Activated gamma-delta T cell (primary cell): ENCODE measurements around the gene PTPN20.
"Not testable (repeated sequence)": the region's sequence is repeated elsewhere in the genome, so short reads cannot be mapped to it uniquely, and the experiment has no call there.

Experiments
- DNase-seq: peaks from one replicate; lab custom pipeline; 2025; lab: John Stamatoyannopoulos, UW
- total RNA-seq, 2 donors: gene quantifications; one replicate each; lab custom pipeline; 2026; lab: John Stamatoyannopoulos, UW

Gene PTPN20, protein sequence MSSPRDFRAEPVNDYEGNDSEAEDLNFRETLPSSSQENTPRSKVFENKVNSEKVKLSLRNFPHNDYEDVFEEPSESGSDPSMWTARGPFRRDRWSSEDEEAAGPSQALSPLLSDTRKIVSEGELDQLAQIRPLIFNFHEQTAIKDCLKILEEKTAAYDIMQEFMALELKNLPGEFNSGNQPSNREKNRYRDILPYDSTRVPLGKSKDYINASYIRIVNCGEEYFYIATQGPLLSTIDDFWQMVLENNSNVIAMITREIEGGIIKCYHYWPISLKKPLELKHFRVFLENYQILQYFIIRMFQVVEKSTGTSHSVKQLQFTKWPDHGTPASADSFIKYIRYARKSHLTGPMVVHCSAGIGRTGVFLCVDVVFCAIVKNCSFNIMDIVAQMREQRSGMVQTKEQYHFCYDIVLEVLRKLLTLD
- total RNA-seq, result 0.52 to 2.5 reads per million in 2 donors

DNA sequence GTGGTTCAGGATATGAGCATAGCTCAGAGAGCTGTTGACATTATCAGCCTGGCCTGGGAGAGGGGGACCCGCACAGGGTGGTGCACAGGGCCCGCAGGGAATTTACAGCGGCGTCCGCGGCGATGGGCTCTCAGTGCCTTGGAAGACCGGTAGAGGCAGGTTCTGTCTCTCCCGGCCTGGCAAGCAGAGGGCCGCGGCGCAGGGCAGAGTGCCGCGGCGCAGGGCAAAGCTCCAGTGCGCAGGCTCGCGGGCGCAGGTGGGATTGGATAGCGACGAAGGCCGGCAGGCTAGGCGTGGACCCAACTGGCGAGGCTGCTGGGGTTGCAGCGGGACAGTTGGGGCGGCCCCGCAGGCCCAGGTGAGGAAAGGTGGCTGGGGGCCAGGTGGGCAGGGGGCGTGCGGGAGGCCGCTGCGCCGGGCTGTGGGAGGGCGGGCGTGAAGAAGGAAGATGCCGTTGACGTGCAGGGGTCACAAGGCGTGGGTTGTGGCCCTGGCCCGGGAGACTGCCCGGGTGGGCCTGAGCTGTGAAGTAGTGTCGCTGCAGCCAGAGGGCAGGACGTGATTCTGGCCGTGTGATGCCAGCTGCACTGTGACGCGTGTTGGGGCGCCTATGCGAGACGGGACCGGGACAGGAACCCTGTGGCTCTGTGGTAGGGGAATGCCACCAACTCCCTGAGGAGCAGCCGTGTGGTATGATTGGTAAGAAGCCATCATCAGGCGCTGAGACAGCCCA lies at the start of gene PTPN20:
Gene PTPN20 (plus strand): TSS at position 285 of the 733 bp plus-strand sequence. CDS start 21,072 bp downstream, outside the sequence.
- not testable (repeated sequence) for DNase-seq

DNA sequence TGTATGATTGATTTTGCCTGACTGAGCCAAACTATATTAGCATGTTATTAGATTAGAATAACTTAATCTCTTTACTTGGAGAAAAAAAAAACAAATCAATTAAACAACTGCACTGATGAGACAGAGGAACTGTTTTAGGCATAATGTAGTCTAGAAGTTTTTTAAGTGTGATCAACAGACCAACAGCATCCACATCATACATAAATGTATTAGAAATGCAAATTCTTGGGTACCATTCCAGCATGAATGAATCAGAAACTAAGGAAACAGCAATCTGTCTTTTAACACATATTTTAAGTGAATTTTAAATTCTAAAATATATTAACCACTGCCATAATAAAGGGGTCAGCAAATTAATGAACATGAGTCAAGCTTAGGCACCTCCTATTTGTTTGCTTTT lies 41.5 kb upstream of the PTPN20 start:
- DNase-seq, result not testable (repeated sequence)

DNA sequence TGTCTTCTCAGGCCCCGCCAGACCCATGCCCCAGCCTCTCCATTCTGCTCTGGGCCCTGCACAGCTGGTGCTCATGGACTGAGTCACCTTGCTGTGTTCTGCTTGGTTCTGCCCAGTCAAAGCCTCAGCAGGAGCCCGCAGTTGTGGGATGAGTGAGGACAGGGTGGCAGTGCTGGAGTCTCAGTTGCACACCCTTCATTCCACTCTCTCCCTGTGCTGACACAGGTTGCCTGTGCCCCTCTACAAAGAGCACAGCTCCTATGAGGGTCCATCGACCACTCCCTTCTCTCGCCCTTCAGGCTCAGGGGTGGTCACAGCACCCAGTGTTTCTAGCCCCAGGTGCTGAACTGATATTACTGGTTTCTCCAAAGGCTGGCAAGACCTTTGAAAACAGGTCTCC lies 39.6 kb upstream of the PTPN20 start:
- not testable (repeated sequence) for DNase-seq

DNA sequence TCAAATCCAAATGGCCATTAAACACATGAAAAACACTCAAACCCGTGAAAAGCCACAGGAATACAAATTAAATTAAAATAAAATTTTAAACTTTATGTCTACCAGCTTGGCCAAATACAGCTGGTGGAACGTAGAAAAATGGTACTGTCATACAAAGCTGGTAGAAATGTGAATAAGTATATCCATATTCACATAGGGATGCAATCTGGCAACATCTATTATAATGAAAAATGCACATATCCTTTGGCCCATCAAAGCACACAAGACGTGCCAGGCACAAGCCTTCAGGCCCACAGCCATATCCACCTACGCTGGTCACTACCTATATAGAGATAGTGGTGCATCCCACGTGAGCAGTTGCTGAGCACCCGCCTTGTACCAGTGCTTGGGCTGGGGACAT lies 35.9 kb upstream of the PTPN20 start:
- DNase-seq, result not testable (repeated sequence)

DNA sequence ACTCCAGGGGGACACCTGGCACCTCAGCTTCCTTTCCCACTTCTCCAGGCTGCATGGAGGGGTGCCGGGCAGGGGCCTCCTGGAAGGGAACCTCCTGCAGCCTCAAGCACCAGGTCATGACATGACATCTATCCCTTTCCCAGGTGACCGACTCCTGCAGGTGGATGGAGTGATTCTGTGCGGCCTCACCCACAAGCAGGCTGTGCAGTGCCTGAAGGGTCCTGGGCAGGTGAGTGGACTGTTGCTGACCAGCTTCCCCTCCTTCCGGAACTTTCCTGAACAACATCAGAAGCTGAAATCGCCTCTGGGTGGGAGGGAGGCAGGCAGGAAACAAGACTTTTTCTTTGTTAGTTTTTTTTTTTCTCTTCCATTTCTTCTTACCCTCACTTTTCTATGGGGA lies 34.5 kb upstream of the PTPN20 start:
- DNase-seq, result not testable (repeated sequence)

DNA sequence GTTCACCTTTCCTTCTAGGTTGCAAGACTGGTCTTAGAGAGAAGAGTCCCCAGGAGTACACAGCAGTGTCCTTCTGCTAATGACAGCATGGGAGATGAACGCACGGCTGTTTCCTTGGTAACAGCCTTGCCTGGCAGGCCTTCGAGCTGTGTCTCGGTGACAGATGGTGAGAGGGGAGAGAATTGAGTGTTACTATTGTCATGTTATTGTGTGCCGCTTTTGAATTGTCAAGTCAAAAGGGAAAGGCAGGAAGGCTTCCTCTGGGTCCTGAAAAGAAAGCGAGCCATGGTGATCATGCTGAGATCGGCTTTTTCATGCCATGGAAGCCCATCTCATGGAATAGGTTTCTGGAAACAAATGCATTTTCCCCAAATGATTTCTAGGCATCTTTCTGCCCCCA lies 32.5 kb upstream of the PTPN20 start:
- DNase-seq, result not testable (repeated sequence)

DNA sequence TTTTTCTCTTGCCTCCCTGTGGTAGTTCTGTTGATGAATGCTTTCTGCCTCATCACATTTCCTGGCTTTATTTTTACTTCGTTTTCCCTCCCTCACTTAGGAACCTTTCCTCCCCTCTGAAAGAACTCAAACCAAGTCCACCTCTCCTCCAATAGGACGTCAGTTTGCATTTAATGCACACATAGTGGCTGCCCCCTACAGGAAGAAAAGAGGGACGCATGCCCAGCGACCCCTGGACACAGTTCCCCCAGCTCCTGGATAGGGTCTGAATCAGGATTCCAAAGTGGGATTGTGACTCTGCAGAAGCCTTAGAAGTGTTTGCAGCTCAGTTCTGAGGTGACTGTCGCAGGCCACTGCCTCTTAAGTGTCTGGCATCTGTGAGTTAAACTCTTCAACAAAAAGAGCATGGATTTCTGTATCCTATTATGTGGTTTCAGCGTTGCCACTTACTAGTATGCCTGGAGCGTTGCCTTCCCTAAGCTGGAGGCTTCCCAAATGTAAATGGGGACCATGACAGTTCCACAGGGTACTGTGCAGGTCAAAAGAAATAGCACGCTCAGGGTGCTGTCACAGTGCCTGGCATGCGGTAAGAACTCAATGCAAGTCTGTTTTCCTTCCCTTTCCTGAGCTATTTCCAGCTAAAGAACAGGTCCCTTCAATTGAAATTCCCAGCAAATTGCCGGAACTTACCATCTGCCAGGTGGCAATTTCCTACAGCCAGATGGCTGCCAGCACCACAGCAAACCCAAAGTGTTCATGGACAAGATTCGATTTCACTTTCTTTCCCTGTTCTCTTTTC lies 20.2 kb upstream of the PTPN20 start:
- DNase-seq, result not testable (repeated sequence)

DNA sequence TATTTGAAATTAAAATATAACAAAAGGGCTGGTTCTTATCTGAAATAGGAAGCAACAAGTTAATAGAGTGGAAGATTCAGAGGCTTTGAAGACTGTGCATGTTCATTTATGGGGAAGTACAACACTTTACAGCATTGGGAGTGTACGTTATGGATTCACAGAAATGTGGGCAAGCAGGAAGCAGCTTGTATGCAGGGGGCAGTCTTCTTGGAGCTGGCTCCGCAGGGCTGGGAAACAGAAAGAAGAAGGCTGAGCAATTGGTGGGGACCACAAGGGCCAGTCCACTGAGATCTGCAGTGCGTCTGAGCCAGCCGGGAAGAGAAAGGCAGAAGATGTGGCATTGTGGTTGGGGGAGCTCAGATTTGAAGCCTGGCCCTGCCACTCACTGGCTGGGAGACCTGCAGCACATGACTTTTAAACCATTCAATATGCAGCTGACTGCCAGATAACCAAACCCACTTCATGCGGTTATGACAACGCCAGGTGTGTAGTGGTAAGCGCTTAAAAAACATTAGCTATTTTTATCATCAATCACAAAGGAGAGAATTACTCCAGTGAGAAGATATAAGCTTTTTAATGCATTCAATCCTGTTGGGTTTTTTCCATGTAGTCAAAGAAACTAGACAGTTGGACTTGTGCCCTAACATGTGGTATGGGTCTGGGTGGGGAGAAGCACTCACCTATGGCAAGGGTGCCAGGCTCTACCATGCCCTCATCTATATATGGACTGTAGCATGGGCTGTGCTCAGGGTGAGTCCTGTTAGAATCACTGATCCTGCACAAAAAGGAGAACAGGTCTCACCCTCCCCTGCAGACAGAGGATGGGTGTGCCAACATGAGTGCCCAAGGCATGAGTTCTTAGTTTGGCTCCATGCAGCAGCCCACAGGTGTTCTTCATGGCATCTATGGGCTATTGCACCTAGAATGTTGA lies 14.2 kb upstream of the PTPN20 start:
- DNase-seq, result not testable (repeated sequence)

DNA sequence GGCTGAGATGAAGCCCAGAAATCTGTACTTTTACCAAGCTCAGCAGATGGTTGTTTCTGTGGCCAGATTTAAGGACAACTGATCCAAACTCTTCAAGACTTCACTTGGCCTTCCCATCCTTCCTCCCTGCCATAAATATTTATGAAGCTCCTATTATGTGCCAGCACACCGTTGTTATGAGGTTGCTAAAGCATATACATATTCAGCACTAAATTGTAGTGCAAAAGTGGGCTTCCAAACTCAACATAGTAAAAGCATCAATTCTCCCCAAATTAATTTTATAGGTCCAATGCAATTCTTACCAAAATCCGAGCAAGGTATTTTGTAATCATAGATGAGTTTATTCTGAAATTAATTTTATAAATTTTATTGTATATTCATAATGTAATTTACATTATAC lies 10.0 kb upstream of the PTPN20 start:
- DNase-seq, result not testable (repeated sequence)

DNA sequence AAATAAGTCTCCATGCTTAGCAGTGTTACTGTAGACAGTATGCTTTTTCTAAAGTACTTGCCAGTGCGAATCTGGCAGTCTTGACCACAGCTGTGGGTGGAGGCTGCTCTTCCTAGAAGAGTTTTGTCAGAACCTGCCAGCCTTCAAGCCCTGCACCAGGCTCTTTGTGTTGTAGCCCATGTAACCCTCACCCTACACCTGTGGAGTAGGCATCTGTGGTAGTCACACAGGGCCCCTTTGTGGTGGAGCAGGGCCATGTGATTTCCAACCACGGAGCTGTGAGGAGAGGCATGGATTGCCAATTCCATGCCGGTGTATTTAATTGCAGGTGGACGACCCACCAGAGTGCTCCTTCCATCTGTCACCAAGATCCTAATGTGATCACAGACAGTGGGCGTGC lies 7.4 kb upstream of the PTPN20 start:
- not testable (repeated sequence) for DNase-seq

DNA sequence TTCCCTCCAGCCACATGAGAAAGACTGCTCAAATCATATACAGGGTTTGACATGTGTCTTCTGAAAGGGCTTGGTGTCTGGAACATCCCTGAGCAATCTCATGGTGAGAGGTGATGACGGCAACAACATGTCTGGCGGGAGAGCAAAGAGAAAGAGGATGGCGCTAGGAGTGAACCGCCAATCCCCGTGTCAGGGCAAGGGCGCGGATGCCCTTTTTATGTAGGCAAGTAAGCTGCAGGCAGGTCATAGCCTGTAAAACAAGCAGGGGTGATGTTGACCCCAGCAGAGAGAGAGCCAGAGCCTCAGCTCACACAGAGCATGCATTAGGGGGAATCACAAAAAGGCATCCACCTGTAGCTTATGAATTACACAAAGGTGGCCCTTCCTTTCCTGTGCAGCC lies 4.9 kb upstream of the PTPN20 start:
- not testable (repeated sequence) for DNase-seq

DNA sequence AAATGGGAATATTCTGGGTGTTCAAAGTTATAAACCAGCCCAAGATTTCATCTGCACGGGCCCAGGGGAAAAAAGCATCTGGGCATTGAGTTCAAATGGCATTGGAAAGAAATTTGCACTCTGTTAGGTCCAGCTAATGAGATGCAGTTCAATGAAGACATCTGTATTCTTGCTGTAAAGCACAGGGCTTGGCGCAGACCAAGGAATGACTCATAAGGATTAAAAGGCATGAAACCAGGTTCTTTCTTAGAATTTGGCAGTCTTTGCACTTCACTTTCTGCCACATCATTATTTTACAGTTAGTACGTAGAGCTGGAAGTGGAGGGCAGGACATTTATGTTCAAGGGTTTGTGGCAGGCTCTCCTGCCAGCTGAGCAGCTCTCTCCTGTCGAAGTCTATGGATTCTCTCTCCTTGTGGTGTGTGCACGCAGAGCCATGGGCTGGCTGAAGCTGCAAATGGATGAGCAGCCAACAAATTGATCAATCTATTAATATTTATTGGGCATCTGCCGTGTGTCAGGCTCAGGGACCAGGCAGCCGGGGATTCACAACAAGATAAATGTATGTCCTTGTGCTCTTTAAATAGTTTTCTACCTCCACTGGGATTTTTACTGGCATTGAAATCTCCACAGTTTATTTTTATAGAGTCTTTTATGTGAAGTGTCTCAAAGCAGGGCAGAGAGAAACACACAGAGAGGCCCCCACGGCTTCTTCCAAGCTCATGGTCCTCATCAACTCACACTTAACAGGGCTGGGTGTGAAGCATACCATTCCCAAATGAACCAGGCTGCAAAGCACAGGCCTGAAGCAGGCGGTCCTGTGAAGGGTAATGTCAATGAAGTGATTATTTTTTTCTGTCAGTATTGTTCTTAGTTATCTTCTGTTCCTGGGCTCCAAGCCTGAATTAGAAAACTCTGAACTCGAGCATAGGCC lies 3.8 kb upstream of the PTPN20 start:
- DNase-seq, result not testable (repeated sequence)

DNA sequence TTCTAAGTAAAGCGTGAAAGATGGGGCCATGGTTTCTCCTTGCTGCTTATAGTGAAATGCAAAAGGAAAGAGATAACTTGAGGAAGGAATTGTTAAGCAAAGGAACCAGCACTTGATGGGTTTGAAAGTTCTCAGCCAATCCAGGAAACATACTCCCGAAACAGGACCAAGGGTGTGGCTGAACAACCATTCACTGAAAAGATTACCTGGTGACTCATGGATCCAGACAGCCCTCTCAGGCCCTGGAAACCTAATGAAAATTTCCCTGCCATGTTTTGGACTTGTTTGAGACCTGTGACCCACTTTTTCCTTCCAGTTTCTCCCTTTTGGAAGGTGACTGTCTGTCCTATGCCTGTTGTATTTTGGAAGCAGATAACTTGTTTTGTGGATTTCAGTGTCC lies 11.3 kb downstream of the PTPN20 start:
- DNase-seq, result not testable (repeated sequence)

DNA sequence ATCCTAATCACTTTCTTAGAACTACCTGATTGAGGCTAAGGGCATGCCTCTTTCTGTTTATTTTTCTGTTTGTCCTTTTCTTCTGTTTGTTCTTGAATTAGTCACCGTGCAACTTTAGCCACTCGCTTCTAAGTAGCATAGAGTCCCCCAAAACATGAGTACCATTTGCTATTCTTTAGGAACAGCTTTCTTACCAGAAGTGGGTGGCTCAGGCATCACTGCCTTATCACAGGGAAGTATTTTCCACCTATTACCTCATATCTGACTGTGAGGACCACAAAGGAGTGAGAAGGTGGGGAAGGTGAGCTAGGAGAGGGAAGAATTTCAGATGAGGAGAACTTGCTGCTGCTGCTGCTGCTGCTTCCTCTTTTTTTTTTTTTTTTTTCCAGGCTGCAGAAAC lies 13.9 kb downstream of the PTPN20 start:
- not testable (repeated sequence) for DNase-seq

DNA sequence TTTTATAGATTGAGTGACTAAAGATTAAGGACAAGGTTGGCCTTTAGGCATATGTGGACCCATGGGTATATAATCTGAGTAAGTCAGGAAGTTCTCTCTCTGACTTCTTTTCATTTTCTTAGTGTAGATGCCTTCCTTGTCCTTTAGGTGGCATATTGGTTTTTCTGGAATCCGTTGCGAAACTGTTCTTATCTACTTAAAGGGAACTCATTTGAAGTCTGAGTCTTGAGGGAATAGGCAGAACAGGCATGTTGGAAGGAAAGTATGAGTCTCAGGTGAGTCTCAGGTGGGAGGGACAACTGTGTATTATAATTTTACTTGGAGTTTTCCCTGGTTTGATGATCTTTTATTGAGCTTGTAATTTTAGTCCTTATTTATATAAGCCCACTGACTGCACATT lies 14.6 kb downstream of the PTPN20 start:
- not testable (repeated sequence) for DNase-seq

DNA sequence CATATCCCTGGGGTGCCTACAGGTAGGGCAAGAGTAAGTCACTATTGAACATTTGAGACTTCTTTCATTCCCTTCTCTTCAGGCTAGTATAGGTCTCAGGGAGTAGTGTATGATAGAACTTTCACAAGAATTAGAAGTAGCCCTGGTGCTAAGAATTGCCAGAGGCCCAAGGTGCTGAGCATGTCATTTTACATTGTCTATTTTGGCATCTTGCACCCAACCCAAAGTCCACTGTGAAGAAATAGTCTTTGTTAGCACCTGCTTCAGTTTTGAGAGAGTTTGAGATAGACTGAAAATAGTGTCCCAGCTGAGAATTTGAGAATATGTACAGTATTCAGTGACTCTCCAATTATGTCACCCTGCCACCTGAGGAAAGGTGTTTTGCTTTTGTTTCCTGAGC lies 17.6 kb downstream of the PTPN20 start:
- DNase-seq, result not testable (repeated sequence)

DNA sequence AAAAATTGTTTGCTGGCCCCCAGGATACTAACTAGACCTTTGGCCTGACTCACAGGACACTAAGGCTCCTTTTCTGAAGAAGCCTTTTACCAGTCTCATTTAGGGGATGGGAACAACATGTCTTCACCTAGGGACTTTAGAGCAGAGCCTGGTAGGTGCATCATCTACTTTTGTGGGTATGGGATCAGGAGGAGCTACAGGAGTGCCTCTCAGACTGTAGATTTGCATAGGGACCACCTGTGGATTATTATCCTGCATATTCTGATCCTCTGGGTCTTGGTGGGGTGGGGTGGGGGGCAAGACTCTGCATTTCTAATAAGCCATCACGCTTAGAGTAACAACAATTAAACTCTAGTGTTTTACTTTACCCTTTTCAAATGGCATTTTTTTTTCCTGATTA lies 21.2 kb downstream of the PTPN20 start:
- DNase-seq, result not testable (repeated sequence)

DNA sequence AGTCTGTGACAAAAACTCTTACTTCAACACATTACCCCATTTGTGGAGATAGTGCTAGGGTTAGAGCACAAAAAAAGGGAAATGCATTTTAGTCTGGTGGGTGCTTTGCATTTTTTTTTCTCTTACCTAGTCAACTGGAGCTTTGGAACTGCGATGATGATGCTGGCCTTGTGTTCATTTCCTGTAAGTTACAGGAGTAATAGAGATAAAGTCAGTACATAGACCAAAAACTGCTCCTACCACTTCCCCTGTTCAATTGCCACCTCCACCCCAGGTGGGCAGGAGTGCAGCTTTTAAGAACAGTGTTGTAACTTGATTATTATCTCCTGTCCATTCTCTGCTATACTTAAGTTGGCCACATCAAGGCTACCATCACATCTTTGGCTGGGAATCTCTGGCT lies 29.9 kb downstream of the PTPN20 start:
- not testable (repeated sequence) for DNase-seq

DNA sequence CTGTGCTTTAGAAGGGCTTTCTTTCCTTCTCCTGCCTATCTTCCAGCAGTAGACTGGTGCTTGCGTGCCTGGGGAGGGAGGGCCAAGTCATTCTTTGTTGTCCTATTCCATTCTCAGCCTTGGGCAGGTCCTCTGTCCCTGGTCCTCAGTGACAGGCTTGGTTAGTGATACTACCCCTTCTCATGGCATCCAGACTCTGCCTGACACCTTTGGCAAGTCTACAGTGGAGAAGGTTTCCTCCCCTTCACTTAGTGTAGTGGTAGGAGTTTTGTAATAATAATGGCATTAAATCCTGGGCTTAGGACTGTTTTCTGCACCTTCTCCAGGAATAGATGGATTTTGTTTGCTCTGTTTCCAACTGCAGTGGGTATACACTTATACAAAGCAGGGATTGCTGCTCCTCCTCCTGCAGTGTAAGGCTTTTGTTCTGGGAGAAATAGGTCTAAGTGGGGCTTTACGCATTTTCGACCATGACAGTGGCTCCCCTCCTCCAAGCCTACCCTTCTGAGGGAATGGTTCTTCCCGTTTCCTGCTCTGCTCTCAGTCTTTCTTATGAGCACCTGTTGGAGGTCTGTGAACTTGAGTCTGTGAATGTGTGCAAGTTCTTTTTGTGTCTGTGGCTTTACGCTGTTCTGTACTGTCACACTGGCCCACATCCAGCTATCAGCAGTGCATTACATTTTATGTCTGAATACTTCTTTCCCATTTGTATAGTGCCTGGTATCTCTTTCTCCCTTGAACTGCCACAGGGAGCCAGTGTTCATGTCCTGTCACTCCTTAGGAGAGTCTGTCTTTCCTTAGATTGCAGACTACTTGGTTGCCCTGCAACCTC lies 37.7 kb downstream of the PTPN20 start:
- DNase-seq, result not testable (repeated sequence)
